B cell (primary cell): ENCODE results near the gene MAN2B2. TPM values are rescaled to one million over a fixed set of nuclear protein-coding genes. Genes with fewer than 3 reads are reported as not detected.
"Not testable (repeated sequence)": the region's sequence is repeated elsewhere in the genome, so short reads cannot be mapped to it uniquely, and the experiment has no call there.

Source experiments
- ATAC-seq: fragments of 200-7000 bp; cut with Tn5 transposase; one replicate; pipeline ENCODE4 v1.10.0; 2021; ENCODE audit warnings: low read depth, mild to moderate bottlenecking, moderate number of reproducible peaks, moderate library complexity
- CTCF ChIA-PET: fragments of 350-600 bp; sonication (Branson Sonifier 250); formaldehyde crosslinking; loops from one replicate; lab custom pipeline; 2021; ENCODE audit warnings: antibody characterized with exemption, inconsistent platforms; lab: Charles Lee
- POLR2A ChIA-PET: fragments of 350-600 bp; sonication (Branson Sonifier 250); formaldehyde crosslinking; loops from one replicate; lab custom pipeline; 2021; ENCODE audit warnings: antibody characterized with exemption; lab: Charles Lee
- DNase-seq: peaks from one replicate; pipeline ENCODE4 v3.0.0; 2013
- H2AFZ ChIP-seq: 2 replicates; pipeline ENCODE4 v1.6.1; 2012; ENCODE audit warnings: mild to moderate bottlenecking, low read depth, low read length; ENCODE audit not compliant: insufficient read depth, poor library complexity, severe bottlenecking
- H3K27ac ChIP-seq, 2 donors: 1 replicate in 1 of 2; 2 replicates in 1 of 2; pipeline ENCODE4 v1.5.1; 2012 to 2013; ENCODE audit warnings: low read length in 2 of 2, mild to moderate bottlenecking in 2 of 2, moderate library complexity in 1 of 2
- H3K27me3 ChIP-seq, 4 experiments: fragments of 200-600 bp in 1 of 4; sonication (generic) in 1 of 4; replicated peaks in 1 of 4; 1 replicate in 2 of 4; 2 replicates in 2 of 4; pipeline versions ENCODE4 v1.6.1 to v1.7.0; 2013 to 2016; ENCODE audit warnings: low read length in 3 of 4, mild to moderate bottlenecking in 2 of 4, mixed read lengths in 1 of 4, moderate library complexity in 1 of 4; ENCODE audit not compliant: insufficient read depth in 4 of 4, control insufficient read depth in 3 of 4; ENCODE audit errors: control extremely low read depth in 1 of 4
- H3K36me3 ChIP-seq, 2 experiments: replicated peaks in 1 of 2; 1 replicate in 1 of 2; 2 replicates in 1 of 2; pipeline versions ENCODE4 v1.6.1 to v1.7.1; 2013; ENCODE audit warnings: low read length in 1 of 2; ENCODE audit not compliant: insufficient read depth in 2 of 2, control insufficient read depth in 1 of 2; ENCODE audit errors: control extremely low read depth in 1 of 2, extremely low read depth in 1 of 2
- H3K4me1 ChIP-seq, 2 donors: fragments of 200-600 bp in 1 of 2; sonication (generic) in 1 of 2; 1 replicate in 1 of 2; 2 replicates in 1 of 2; pipeline versions ENCODE4 v1.5.1 to v1.6.1; 2013 to 2017; ENCODE audit warnings: low read length in 2 of 2; ENCODE audit not compliant: control insufficient read depth in 2 of 2, insufficient read depth in 2 of 2
- H3K4me2 ChIP-seq: replicated peaks from 2 replicates; pipeline ENCODE3; 2012; ENCODE audit warnings: mild to moderate bottlenecking, low read depth, low read length; ENCODE audit not compliant: poor library complexity, severe bottlenecking
- H3K4me3 ChIP-seq, 5 experiments: fragments of 200-600 bp in 1 of 5; sonication (generic) in 1 of 5; 1 replicate in 3 of 5; 2 replicates in 2 of 5; pipeline versions ENCODE4 v1.5.1 to v1.7.0; 2011 to 2016; ENCODE audit warnings: low read length in 4 of 5, mild to moderate bottlenecking in 4 of 5, low read depth in 2 of 5, control low read depth in 1 of 5, moderate library complexity in 1 of 5; ENCODE audit not compliant: insufficient read depth in 1 of 5; ENCODE audit errors: control extremely low read depth in 1 of 5, extremely low read depth in 1 of 5
- H3K79me2 ChIP-seq: fragments of 200-600 bp; sonication (generic); one replicate; pipeline ENCODE4 v1.6.0; 2016; ENCODE audit warnings: low read length; ENCODE audit not compliant: control insufficient read depth, insufficient read depth
- H3K9ac ChIP-seq: fragments of 200-600 bp; sonication (generic); 2 replicates; pipeline ENCODE4 v1.6.1; 2017; ENCODE audit warnings: mild to moderate bottlenecking, low read length, moderate library complexity
- H3K9me3 ChIP-seq, 3 donors: one replicate each; pipeline versions ENCODE4 v1.6.1 to v1.7.1; 2013; ENCODE audit warnings: low read length in 2 of 3; ENCODE audit not compliant: control insufficient read depth in 2 of 3, insufficient read depth in 1 of 3; ENCODE audit errors: control extremely low read depth in 1 of 3
- H4K20me1 ChIP-seq: 2 replicates; pipeline ENCODE4 v1.6.0; 2012; ENCODE audit warnings: mild to moderate bottlenecking, low read length; ENCODE audit not compliant: insufficient read depth, control insufficient read depth, poor library complexity, severe bottlenecking
- H3K27ac Mint-ChIP-seq: one replicate; pipeline ENCODE4 v1.8.0; 2021; ENCODE audit warnings: mixed read lengths
- H3K27me3 Mint-ChIP-seq: one replicate; pipeline ENCODE4 v1.8.0; 2021; ENCODE audit warnings: mixed read lengths
- H3K4me1 Mint-ChIP-seq: one replicate; pipeline ENCODE4 v1.8.0; 2021; ENCODE audit warnings: mixed read lengths
- H3K4me3 Mint-ChIP-seq: one replicate; pipeline ENCODE4 v1.8.0; 2021; ENCODE audit warnings: mixed read lengths
- H3K9me3 Mint-ChIP-seq: one replicate; pipeline ENCODE4 v1.8.0; 2022; ENCODE audit warnings: mixed read lengths; ENCODE audit not compliant: insufficient read depth
- CTCF ChIP-seq: fragments of 200-600 bp; IDR thresholded peaks from one replicate; pipeline ENCODE4 v1.8.0; 2022; ENCODE audit warnings: antibody characterized with exemption, mild to moderate bottlenecking
- EZH2 ChIP-seq: IDR thresholded peaks from 2 replicates; pipeline ENCODE4 v1.6.1; 2012; ENCODE audit warnings: borderline replicate concordance, low read depth, mild to moderate bottlenecking, moderate library complexity, low read length; ENCODE audit not compliant: insufficient read depth, poor library complexity, severe bottlenecking
- WGBS: methylation state at CpG from one replicate; pipeline ENCODE4 v1.1.5; 2013; ENCODE audit warnings: missing lambda C conversion rate; ENCODE audit not compliant: insufficient coverage; 5-methylcytosine and 5-hydroxymethylcytosine counted together
- intact Hi-C: fragments of 100-400 bp; cut with micrococcal nuclease; formaldehyde crosslinking; loops from one replicate; pipeline ENCODE4 v1.10.0; 2022
- polyA plus RNA-seq: library from polyadenylated mRNA; depleted of rRNA; stranded (reverse); fragments of >200 nt; gene quantifications from 2 replicates; pipeline ENCODE4 v1.2.3, GENCODE V29; 2012
- total RNA-seq, 2 donors: library from RNA; stranded (reverse); fragments of 120-200 nt in 1 of 2; gene quantifications; 1 replicate in 1 of 2; 2 replicates in 1 of 2; pipeline versions ENCODE4 v1.2.3 to v1.2.4, GENCODE V29; 2013 to 2022

The MAN2B2 gene
- total and polyA plus RNA-seq, 2 donors (not counting 1 experiment from before 2014, with no cell fraction given): 35.0 to 37.0 TPM

GRCh38 chr4:6655291-6655690 is 80.3 kb downstream of the MAN2B2 start:
- WGBS: no CpG with 5 or more reads among the region's 2 CpGs
- H3K4me1 ChIP-seq: peaks cover 8 to 11% of the 10 kb centered on the region in 2 donors

GRCh38 chr4:6655924-6656323 is 80.9 kb downstream of the MAN2B2 start:
- H3K27ac Mint-ChIP-seq: no peak overlapping the region
- ChIA-PET CTCF (no interaction called here), POLR2A (interaction anchor here (0.6 kb wide), 1 partner anchor 214 kb away, joined by 3 read pairs; no protein-coding TSS in a partner anchor)
- intact Hi-C loops: no loop called here
- WGBS: 99% methylated on average over 5 of the region's 5 CpGs
- no peak overlapping the region for H3K4me3 ChIP-seq
- H3K36me3 ChIP-seq: no peaks in the 10 kb centered on the region
- H3K27me3 Mint-ChIP-seq: peaks cover 11% of the 10 kb centered on the region
- peaks cover 0 to 16% (median 6%) of the 10 kb centered on the region in 4 experiments for H3K27me3 ChIP-seq
- H3K4me2 ChIP-seq: no peak overlapping the region
- no peak overlapping the region for H2AFZ ChIP-seq
- peaks cover 8 to 11% of the 10 kb centered on the region in 2 donors for H3K4me1 ChIP-seq
- no peaks in the 10 kb centered on the region for H3K9me3 Mint-ChIP-seq
- H3K4me3 Mint-ChIP-seq: no peak overlapping the region
- ATAC-seq: no peak
- no peaks in the 10 kb centered on the region for H3K79me2 ChIP-seq
- no peaks in the 10 kb centered on the region for H4K20me1 ChIP-seq
- no peak overlapping the region for H3K27ac ChIP-seq
- peaks cover 0 to 8% (median 1%) of the 10 kb centered on the region in 3 donors for H3K9me3 ChIP-seq
- H3K9ac ChIP-seq: no peak overlapping the region
- no peak for DNase-seq
- TF ChIP-seq CTCF (no peak), EZH2 (no peak)
- H3K4me1 Mint-ChIP-seq: peaks cover 2% of the 10 kb centered on the region

More at GRCh38 chr4:6655291-6655690, 80.3 kb downstream of the MAN2B2 start:
- ATAC-seq, intact Hi-C loops, H3K4me2 ChIP-seq, H3K9me3 ChIP-seq, H2AFZ ChIP-seq, H3K79me2 ChIP-seq, H3K4me1 Mint-ChIP-seq, H3K9me3 Mint-ChIP-seq, H3K4me3 Mint-ChIP-seq, H4K20me1 ChIP-seq, H3K36me3 ChIP-seq, H3K9ac ChIP-seq, H3K27ac ChIP-seq, H3K4me3 ChIP-seq, DNase-seq, POLR2A ChIA-PET, CTCF ChIA-PET, H3K27ac Mint-ChIP-seq: not testable (repeated sequence)
- peaks cover 0 to 13% (median 6%) of the 10 kb centered on the region in 4 experiments for H3K27me3 ChIP-seq
- H3K27me3 Mint-ChIP-seq: peaks cover 11% of the 10 kb centered on the region
